Glomerular visceral epithelial cell (primary cell): ENCODE results near the gene MRPS17.
"Not testable (repeated sequence)": the region's sequence is repeated elsewhere in the genome, so short reads cannot be mapped to it uniquely, and the experiment has no call there.

Experiments used
- DNase-seq: peaks from one replicate; pipeline ENCODE4 v3.0.0-alpha.2; 2016; ENCODE audit errors: extremely low spot score

The MRPS17 gene

GRCh38 chr7:55951637-55952351 is at the start of gene MRPS17:
TSS of gene MRPS17 (plus strand) at chr7:55951877. CDS start at chr7:55953196, 1,319 bp downstream.
- DNase-seq = peak; percentile 83

DNA sequence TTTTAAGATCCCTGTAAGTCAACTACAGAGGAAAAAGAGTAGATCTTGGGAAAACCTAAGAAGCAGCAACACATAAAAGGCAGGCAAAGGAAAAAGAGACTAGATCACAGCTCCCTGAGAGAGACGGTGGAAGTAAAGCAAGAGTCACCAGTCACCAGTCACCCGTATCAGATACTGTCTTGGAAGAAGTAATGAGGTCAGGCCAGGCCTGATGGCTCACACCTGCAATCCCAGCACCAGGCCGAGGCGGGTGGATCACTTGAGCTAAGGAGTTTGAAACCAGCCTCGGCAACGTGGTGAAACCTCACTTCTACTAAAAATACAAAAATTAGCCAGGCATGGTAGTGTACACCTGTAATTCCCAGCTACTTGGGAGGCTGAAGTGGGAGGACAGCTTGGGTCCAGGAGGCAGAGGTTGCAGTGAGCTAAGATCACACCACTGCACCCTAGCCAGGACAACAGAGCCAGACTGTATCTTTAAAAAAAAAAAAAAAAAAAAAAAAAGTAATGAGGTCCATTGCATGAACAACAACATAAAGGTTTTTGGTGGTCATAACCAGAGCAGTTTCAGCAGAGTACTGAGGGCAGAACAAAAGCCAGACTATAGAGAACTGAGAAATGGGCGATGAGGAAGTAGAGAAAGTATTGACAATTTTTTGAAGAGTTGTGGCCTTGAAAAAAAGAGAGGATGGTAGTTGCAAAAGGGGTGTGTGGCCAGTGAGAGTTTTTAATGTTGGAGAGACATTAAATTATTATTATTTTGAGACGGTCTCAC is 47.5 kb upstream of the MRPS17 start:
- DNase-seq = no peak

- DNase-seq = no peak
Observed at GRCh38 chr7:55912748-55913158, 38.9 kb upstream of the MRPS17 start.

GRCh38 chr7:55917771-55918170 is 33.9 kb upstream of the MRPS17 start:
- DNase-seq = no peak

DNA sequence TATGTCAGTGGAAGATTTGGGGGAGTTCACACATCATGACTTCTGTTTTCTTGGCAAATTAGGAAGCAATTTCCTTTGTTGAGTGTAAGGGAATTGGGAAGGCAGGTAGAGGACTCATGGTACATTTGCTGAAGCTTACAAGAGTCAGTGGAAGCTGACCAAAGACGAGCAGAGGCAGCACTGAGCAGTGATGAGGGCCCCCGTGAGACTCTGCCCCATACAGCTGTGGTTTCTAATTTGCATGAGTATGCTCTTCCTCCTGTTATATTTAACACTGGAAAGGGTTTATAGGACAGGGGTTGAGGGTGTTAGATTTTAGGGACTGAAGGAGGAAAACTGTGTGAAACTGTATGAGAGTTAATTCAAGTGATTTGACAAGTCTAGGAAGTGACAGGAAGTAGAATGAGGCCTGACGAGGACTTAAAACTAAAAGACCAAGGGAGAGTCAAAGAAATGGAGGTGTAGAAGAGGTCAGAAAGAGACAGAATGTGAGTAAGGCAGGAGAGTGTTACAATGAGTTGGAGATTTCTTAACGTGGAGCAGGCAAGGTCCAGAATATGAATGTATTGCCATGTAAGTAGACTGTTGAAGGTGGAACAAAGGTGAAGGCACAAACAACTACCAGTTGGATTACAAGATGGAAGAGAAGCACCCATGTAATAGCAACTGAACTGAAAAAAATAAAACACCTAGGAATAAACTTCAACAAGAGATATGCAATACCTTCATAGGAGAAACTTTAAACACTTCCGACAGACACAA is 23.5 kb upstream of the MRPS17 start:
- no peak for DNase-seq

- DNase-seq = no peak
Observed at GRCh38 chr7:55931421-55932151, 20.1 kb upstream of the MRPS17 start.

DNA sequence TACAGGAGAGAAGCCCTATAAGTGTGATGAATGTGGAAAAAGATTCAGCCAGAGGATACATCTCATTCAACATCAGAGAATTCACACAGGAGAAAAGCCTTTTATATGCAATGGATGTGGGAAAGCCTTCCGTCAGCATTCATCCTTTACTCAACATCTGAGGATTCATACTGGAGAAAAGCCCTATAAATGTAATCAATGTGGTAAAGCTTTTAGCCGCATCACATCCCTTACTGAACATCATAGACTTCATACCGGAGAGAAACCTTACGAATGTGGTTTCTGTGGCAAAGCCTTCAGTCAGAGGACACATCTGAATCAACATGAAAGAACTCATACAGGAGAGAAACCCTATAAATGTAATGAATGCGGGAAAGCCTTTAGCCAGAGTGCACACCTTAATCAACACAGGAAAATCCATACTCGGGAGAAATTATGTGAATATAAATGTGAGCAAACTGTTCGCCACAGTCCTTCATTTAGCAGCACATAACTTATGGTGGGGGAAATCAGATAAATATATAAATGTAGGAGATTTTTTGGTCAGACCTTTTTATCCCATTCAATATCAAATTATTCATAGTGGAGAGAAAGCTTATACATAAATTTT is 12.1 kb upstream of the MRPS17 start:
- no peak for DNase-seq

- no peak for DNase-seq
Observed at GRCh38 chr7:55946545-55946944, 5.1 kb upstream of the MRPS17 start.

GRCh38 chr7:55952352-55952671 is 635 bp downstream of the MRPS17 start:
- DNase-seq = not testable (repeated sequence)

GRCh38 chr7:55953707-55954475 is 2.2 kb downstream of the MRPS17 start:
- DNase-seq = no peak

DNA sequence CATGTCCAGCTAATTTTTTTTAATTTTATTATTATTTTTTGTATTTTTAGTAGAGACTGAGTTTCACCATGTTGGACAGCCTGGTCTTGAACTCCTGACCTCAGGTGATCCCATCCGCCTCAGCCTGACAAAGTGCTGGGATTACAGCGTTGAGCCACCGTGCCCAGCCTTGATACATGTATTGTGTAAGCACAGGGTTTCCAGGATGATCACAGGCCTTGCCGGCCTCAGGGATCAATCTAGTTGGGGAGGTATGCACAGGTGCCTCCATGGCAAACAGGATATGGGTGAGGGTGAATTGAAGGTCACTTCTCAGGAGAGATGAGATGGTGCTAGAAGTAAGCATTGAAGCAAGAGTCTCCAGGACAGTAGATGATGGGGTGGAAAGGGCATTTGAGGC is 5.5 kb downstream of the MRPS17 start:
- no peak for DNase-seq

GRCh38 chr7:55962014-55962413 is 10.3 kb downstream of the MRPS17 start:
- no peak for DNase-seq

- DNase-seq = no peak
Observed at GRCh38 chr7:55963584-55964168, 12.0 kb downstream of the MRPS17 start.

GRCh38 chr7:55964261-55965099 is 12.8 kb downstream of the MRPS17 start, which contains the start of gene NIPSNAP2:
TSS of gene NIPSNAP2 (plus strand) at chr7:55964585. CDS start at chr7:55964610, 25 bp downstream.
- peak; percentile 81 for DNase-seq

GRCh38 chr7:55965100-55965470 is 13.4 kb downstream of the MRPS17 start:
- DNase-seq = no peak

DNA sequence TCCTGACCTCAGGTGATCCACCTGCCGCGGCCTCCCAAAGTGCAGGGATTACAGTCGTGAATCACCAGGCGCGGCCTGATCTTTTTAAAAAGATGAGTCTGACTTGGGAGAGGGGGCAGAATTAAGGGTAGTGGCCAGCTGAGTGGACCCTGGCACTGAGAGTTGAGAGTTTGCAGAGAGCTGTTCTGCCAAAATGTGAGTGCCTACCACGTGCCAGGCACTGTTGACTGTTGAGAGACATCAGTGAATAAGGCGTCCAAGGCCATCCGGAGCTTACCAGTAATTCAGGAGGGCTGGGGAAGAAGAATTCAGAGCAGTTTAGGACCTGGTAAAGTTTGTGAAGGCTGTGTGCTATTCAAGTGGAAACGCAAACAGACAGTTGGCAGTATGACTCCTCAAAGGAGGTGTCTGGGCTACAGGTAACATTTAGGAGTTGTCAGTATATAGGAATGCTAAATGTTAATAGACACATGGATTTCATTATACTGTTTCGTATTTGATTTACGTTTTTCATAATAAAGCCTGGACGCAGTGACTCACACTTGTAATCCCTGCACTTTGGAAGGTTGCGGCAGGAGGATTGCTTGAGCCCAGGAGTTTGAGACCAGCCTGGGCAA is 14.2 kb downstream of the MRPS17 start:
- DNase-seq = no peak

- DNase-seq = no peak
Observed at GRCh38 chr7:55966851-55967250, 15.2 kb downstream of the MRPS17 start.

DNA sequence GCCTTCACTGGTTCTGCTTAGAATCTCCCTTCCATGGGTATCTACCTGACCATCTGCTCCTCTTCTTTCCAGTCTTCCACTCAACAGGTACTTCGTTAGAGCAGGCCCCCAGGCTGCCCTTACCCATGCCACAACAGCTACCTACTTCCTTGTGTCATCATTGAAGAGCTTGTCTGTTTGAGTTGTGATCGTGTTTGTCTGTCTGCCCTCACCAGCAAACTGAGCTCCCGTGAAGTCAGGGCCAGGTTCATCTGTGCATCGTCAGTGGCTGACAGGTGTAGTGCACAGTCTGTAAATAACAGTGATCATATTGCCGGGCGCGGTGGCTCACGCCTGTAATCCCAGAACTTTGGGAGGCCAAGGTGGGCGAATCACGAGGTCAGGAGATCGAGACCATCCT is 17.7 kb downstream of the MRPS17 start:
- no peak for DNase-seq

- DNase-seq = no peak
Observed at GRCh38 chr7:55970561-55970960, 18.9 kb downstream of the MRPS17 start.
